ENCODE data around the gene MBLAC1. TPM values are rescaled to one million over a fixed set of nuclear protein-coding genes. Genes with fewer than 3 reads are reported as not detected.
A peak's percentile ranks its signal among the peaks of the same experiment; 100 is the strongest.

Gene MBLAC1
- total and polyA plus RNA-seq, 2 donors (not counting 1 experiment from before 2014, with no cell fraction given): 1.6 to 4.5 TPM

DNA sequence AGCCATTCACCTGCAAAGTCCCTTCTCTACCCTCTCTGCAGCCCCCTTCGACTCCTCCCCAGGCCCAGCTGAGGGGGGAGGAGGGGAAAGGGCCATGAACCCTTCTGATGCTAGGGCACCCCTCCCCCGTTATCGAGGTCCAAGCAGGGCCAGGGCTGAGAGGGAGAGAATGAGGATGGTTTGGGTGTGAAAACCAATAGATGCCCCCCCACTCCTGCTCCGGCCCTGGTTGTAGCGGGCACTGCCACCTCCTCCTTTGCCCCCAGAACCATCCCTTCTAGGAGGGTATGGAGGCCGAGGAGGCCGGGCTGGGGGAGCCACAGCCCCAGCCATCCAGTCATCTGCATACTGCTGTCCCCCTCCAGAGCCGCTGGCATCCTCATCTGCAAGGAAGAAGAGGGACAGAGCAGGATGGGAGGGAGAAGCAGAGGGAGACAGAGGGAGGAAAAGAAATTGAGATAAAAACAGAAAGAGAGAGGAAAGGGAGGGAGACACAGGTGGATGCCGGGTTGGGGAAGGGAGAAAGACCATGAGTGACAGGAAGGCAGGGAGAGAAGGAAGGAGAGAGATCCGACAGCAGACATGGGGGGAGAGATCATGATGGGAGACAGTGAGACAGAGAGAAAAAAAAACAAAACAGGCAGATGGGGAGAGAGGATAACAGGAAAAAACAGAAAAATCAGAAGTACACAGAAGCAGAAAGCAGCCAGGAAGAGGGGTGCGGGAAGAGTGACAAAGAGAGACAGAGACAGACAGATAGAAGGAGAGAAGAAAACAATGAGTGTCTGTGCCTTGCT lies 43.5 kb downstream of the MBLAC1 start:
- H3K27me3 ChIP-seq (replicated peaks in 1 of 4; ENCODE audit: control extremely low read depth in 1 of 4, control insufficient read depth in 3 of 4, insufficient read depth in 4 of 4, low read length in 3 of 4): peaks cover 0 to 58% (median 37%) of the 10 kb centered on the region in 4 experiments
- H3K36me3 ChIP-seq (replicated peaks in 1 of 2; ENCODE audit: control extremely low read depth in 1 of 2, control insufficient read depth in 1 of 2, extremely low read depth in 1 of 2, insufficient read depth in 2 of 2, low read length in 1 of 2): no peaks in the 10 kb centered on the region
- H2AFZ ChIP-seq (ENCODE audit: insufficient read depth, low read depth, low read length, poor library complexity, severe bottlenecking): no peak overlapping the region
- no peak for DNase-seq
- no peak for ATAC-seq (ENCODE audit: low read depth)
- H3K4me1 Mint-ChIP-seq: peaks cover 39% of the 10 kb centered on the region
- no peaks in the 10 kb centered on the region for H3K79me2 ChIP-seq (ENCODE audit: control insufficient read depth, insufficient read depth, low read length)
- no peak overlapping the region for H3K27ac ChIP-seq (ENCODE audit: low read length in 2 of 2)
- H3K4me3 Mint-ChIP-seq: peak overlapping the region; percentile 72
- no peaks in the 10 kb centered on the region for H3K9me3 Mint-ChIP-seq (ENCODE audit: insufficient read depth)
- H3K4me3 ChIP-seq (ENCODE audit: control extremely low read depth in 1 of 5, extremely low read depth in 1 of 5, insufficient read depth in 1 of 5, low read depth in 2 of 5, low read length in 4 of 5): no peak overlapping the region
- WGBS (ENCODE audit: insufficient coverage): 100% methylated on average over 4 of the region's 11 CpGs
- peaks cover 5% of the 10 kb centered on the region for H4K20me1 ChIP-seq (ENCODE audit: control insufficient read depth, insufficient read depth, low read length, poor library complexity, severe bottlenecking)
- H3K4me1 ChIP-seq (ENCODE audit: control insufficient read depth in 2 of 2, insufficient read depth in 2 of 2, low read length in 2 of 2): peaks cover 39 to 42% of the 10 kb centered on the region in 2 donors
- peak overlapping the region; percentile 94 for H3K4me2 ChIP-seq (replicated peaks; ENCODE audit: low read depth, low read length, poor library complexity, severe bottlenecking)
- H3K9me3 ChIP-seq (ENCODE audit: control extremely low read depth in 1 of 3, control insufficient read depth in 2 of 3, insufficient read depth in 1 of 3, low read length in 2 of 3): peaks cover 0 to 7% (median 0%) of the 10 kb centered on the region in 3 donors
- no peak overlapping the region for H3K9ac ChIP-seq (ENCODE audit: low read length)
- ChIA-PET CTCF (interaction anchor here (0.8 to 1.8 kb wide), 2 partner anchors 12 to 40 kb away, joined by 4 to 6 read pairs; partner anchors contain the start of gene TRAPPC14), POLR2A (interaction anchor here (0.8 kb wide), 1 partner anchor 15 kb away, joined by 3 read pairs; no protein-coding TSS in a partner anchor)
- no peak for TF ChIP-seq EZH2 (IDR thresholded peaks at IDR 0.05; ENCODE audit: borderline replicate concordance, insufficient read depth, low read depth, low read length, poor library complexity, severe bottlenecking)
- TF ChIP-seq CTCF (IDR thresholded peaks at IDR 0.05): no peak
- H3K27ac Mint-ChIP-seq: no peak overlapping the region
- intact Hi-C loops (cut with micrococcal nuclease): no loop called here
- H3K27me3 Mint-ChIP-seq: peaks cover 52% of the 10 kb centered on the region

All from B cell (primary cell).